Measurements from ENCODE around the gene EPS15.

- TF ChIP-seq POLR2A (IDR thresholded peaks at IDR 0.05) (no peak), CTCF (IDR thresholded peaks at IDR 0.05) (no peak)
Measured at GRCh38 chr1:51355382-51355781, 163.7 kb downstream of the EPS15 start.

Measured in tibial nerve (tissue), 3 donors.